ENCODE results near the gene CEP131. TPM values are rescaled to one million over a fixed set of nuclear protein-coding genes. Genes with fewer than 3 reads are reported as not detected.
A peak's percentile ranks its signal among the peaks of the same experiment; 100 is the strongest.
"Not testable (repeated sequence)": the region's sequence is repeated elsewhere in the genome, so short reads cannot be mapped to it uniquely, and the experiment has no call there.

CEP131 gene
- total RNA-seq, 1 experiment from 2014 or later = 18.2 TPM

- no peak for DNase-seq (ENCODE audit: low read depth)
These were observed 70.4 kb downstream of the CEP131 start for GRCh38 chr17:81152288-81152828.

GRCh38 chr17:81151278-81151677 lies 71.5 kb downstream of the CEP131 start:
- no peak for DNase-seq (ENCODE audit: low read depth)

GRCh38 chr17:81150377-81151077 lies 72.2 kb downstream of the CEP131 start:
- no peak for DNase-seq (ENCODE audit: low read depth)

- no peak for DNase-seq (ENCODE audit: low read depth)
These were observed 73.7 kb downstream of the CEP131 start for GRCh38 chr17:81148986-81149533.

GRCh38 chr17:81148571-81148970 lies 74.2 kb downstream of the CEP131 start:
- DNase-seq (ENCODE audit: low read depth) = no peak

GRCh38 chr17:81147701-81148100 lies 75.1 kb downstream of the CEP131 start:
- no peak for DNase-seq (ENCODE audit: low read depth)

- not testable (repeated sequence) for DNase-seq (ENCODE audit: low read depth)
These were observed 76.6 kb downstream of the CEP131 start for GRCh38 chr17:81146208-81146607.

- DNase-seq (ENCODE audit: low read depth) = no peak
These were observed 78.4 kb downstream of the CEP131 start for GRCh38 chr17:81144423-81144781.

- no peak for DNase-seq (ENCODE audit: low read depth)
These were observed 78.9 kb downstream of the CEP131 start for GRCh38 chr17:81143717-81144422.

GRCh38 chr17:81143200-81143527 lies 79.6 kb downstream of the CEP131 start:
- no peak for DNase-seq (ENCODE audit: low read depth)

- DNase-seq (ENCODE audit: low read depth) = peak; percentile 70
These were observed 80.2 kb downstream of the CEP131 start for GRCh38 chr17:81142301-81143199.

- no peak for DNase-seq (ENCODE audit: low read depth)
These were observed 82.1 kb downstream of the CEP131 start for GRCh38 chr17:81140695-81141094.

- no peak for DNase-seq (ENCODE audit: low read depth)
These were observed 82.7 kb downstream of the CEP131 start for GRCh38 chr17:81140018-81140417.

Other genes with a start within 250 kb of the CEP131 start
- 8.0 and 19.7 TPM in 2 replicates for gene CHMP6, start 231.1 kb downstream of the CEP131 start, total RNA-seq (2014; rRNA removed; shearing (Covaris generic))
- gene BAIAP2, start 187.8 kb downstream of the CEP131 start, total RNA-seq (2014; rRNA removed; shearing (Covaris generic)) = 11.1 and 21.8 TPM in 2 replicates
- gene PVALEF, start 57.5 kb downstream of the CEP131 start, total RNA-seq (2014; rRNA removed; shearing (Covaris generic)) = not detected in 2 replicates
- gene AATK, start 56.7 kb downstream of the CEP131 start, total RNA-seq (2014; rRNA removed; shearing (Covaris generic)) = 0.10 TPM in 1 of 2 replicates, not detected in the other
- gene TEPSIN, start 16.1 kb upstream of the CEP131 start, total RNA-seq (2014; rRNA removed; shearing (Covaris generic)) = 11.1 and 12.9 TPM in 2 replicates
- gene NDUFAF8, start 16.4 kb upstream of the CEP131 start, total RNA-seq (2014; rRNA removed; shearing (Covaris generic)) = 20.1 and 20.6 TPM in 2 replicates
- 77.9 and 119 TPM in 2 replicates for gene SLC38A10, start 72.3 kb upstream of the CEP131 start, total RNA-seq (2014; rRNA removed; shearing (Covaris generic))
- 1.0 and 4.3 TPM in 2 replicates for gene BAHCC1, start 172.5 kb upstream of the CEP131 start, total RNA-seq (2014; rRNA removed; shearing (Covaris generic))

Data from M059J (cell line).